ENCODE results near the gene ANGPTL2.

- TF ChIP-seq CTCF (IDR thresholded peaks at IDR 0.05; ENCODE audit: low read depth, low read length, poor library complexity, severe bottlenecking): no peak
- no peak for TF ChIP-seq EZH2phosphoT487 (IDR thresholded peaks at IDR 0.05; ENCODE audit: borderline replicate concordance, low read length)
Observed at GRCh38 chr9:127079446-127080140, 42.8 kb downstream of the ANGPTL2 start.
